ENCODE data around the gene CLEC4C.

CLEC4C gene

GRCh38 chr12:7716381-7716780 lies 30.8 kb downstream of the CLEC4C start:
- H3K79me2 ChIP-seq (ENCODE audit: control insufficient read depth, low read length), result no peaks in the 10 kb centered on the region
- no peaks in the 10 kb centered on the region for H4K20me1 ChIP-seq (ENCODE audit: control insufficient read depth, insufficient read depth, low read depth, low read length)
- no peaks in the 10 kb centered on the region for H3K27me3 ChIP-seq (ENCODE audit: control insufficient read depth, low read length)
- no peak overlapping the region for H3K4me2 ChIP-seq (ENCODE audit: low read length)
- H3K4me3 ChIP-seq (ENCODE audit: low read length), result no peak overlapping the region
- TF ChIP-seq CTCF (IDR thresholded peaks at IDR 0.05; ENCODE audit: low read depth, low read length, poor library complexity, severe bottlenecking) (peak; percentile 23), EZH2phosphoT487 (IDR thresholded peaks at IDR 0.05; ENCODE audit: borderline replicate concordance, low read length) (no peak)
- no peaks in the 10 kb centered on the region for H3K9me2 ChIP-seq (replicated peaks; ENCODE audit: control insufficient read depth, low read length)
- no peaks in the 10 kb centered on the region for H3K9me3 ChIP-seq (ENCODE audit: control insufficient read depth, insufficient read depth, low read length)
- H3K27ac ChIP-seq (ENCODE audit: low read depth, low read length), result no peak overlapping the region
- H3K36me3 ChIP-seq (ENCODE audit: control insufficient read depth, low read length), result no peaks in the 10 kb centered on the region
- H3F3A ChIP-seq (ENCODE audit: control insufficient read depth, insufficient read depth), result no peaks in the 10 kb centered on the region
- H3K4me1 ChIP-seq (ENCODE audit: control insufficient read depth, low read length), result no peaks in the 10 kb centered on the region

GRCh38 chr12:7712841-7713442 lies 34.2 kb downstream of the CLEC4C start:
- Histone ChIP-seq H3F3A (ENCODE audit: control insufficient read depth, insufficient read depth) (no peaks in the 10 kb centered on the region), H3K4me1 (ENCODE audit: control insufficient read depth, low read length) (no peaks in the 10 kb centered on the region), H3K36me3 (ENCODE audit: control insufficient read depth, low read length) (no peaks in the 10 kb centered on the region), H3K9me2 (replicated peaks; ENCODE audit: control insufficient read depth, low read length) (no peaks in the 10 kb centered on the region), H3K79me2 (ENCODE audit: control insufficient read depth, low read length) (no peaks in the 10 kb centered on the region), H3K27me3 (ENCODE audit: control insufficient read depth, low read length) (no peaks in the 10 kb centered on the region), H3K4me3 (ENCODE audit: low read length) (no peak overlapping the region), H3K9me3 (ENCODE audit: control insufficient read depth, insufficient read depth, low read length) (no peaks in the 10 kb centered on the region), H4K20me1 (ENCODE audit: control insufficient read depth, insufficient read depth, low read depth, low read length) (no peaks in the 10 kb centered on the region), H3K27ac (ENCODE audit: low read depth, low read length) (no peak overlapping the region), H3K4me2 (ENCODE audit: low read length) (no peak overlapping the region)
- no peak for TF ChIP-seq CTCF (IDR thresholded peaks at IDR 0.05; ENCODE audit: low read depth, low read length, poor library complexity, severe bottlenecking)
- TF ChIP-seq EZH2phosphoT487 (IDR thresholded peaks at IDR 0.05; ENCODE audit: borderline replicate concordance, low read length), result no peak

GRCh38 chr12:7711133-7711532 lies 36.0 kb downstream of the CLEC4C start, which contains the start of gene DPPA3:
DPPA3 (plus strand) TSS chr12:7711433; CDS start chr12:7711571, 138 bp downstream.
- Histone ChIP-seq H3K36me3 (ENCODE audit: control insufficient read depth, low read length) (no peaks in the 10 kb centered on the region), H4K20me1 (ENCODE audit: control insufficient read depth, insufficient read depth, low read depth, low read length) (no peaks in the 10 kb centered on the region), H3K79me2 (ENCODE audit: control insufficient read depth, low read length) (no peaks in the 10 kb centered on the region), H3K4me1 (ENCODE audit: control insufficient read depth, low read length) (no peaks in the 10 kb centered on the region), H3F3A (ENCODE audit: control insufficient read depth, insufficient read depth) (no peaks in the 10 kb centered on the region), H3K27ac (ENCODE audit: low read depth, low read length) (no peak within 1 kb of the TSS), H3K4me3 (ENCODE audit: low read length) (no peak within 1 kb of the TSS), H3K9me2 (replicated peaks; ENCODE audit: control insufficient read depth, low read length) (no peaks in the 10 kb centered on the region), H3K9me3 (ENCODE audit: control insufficient read depth, insufficient read depth, low read length) (no peaks in the 10 kb centered on the region), H3K4me2 (ENCODE audit: low read length) (no peak within 1 kb of the TSS), H3K27me3 (ENCODE audit: control insufficient read depth, low read length) (no peaks in the 10 kb centered on the region)
- TF ChIP-seq CTCF (IDR thresholded peaks at IDR 0.05; ENCODE audit: low read depth, low read length, poor library complexity, severe bottlenecking), result no peak
- TF ChIP-seq EZH2phosphoT487 (IDR thresholded peaks at IDR 0.05; ENCODE audit: borderline replicate concordance, low read length), result no peak
